HTERT RPE-1 (cell line): ENCODE results near the gene CAMK1D.
"Not testable (repeated sequence)": the region's sequence is repeated elsewhere in the genome, so short reads cannot be mapped to it uniquely, and the experiment has no call there.

Source experiments
- in situ Hi-C: fragments of 300-500 bp; cut with MboI; formaldehyde crosslinking; loops from 4 replicates; pipeline ENCODE4 v1.14.3; 2020; ENCODE audit warnings: low sequenced_read_pairs

Gene CAMK1D

GRCh38 chr10:12806228-12807095 lies 457.1 kb downstream of the CAMK1D start:
- in situ Hi-C loops: no loop called here

- in situ Hi-C loops: no loop called here
These were observed 457.9 kb downstream of the CAMK1D start for GRCh38 chr10:12807096-12807755.

GRCh38 chr10:12808014-12808613 lies 458.8 kb downstream of the CAMK1D start:
- in situ Hi-C loops: no loop called here

GRCh38 chr10:12810046-12810445 lies 460.7 kb downstream of the CAMK1D start:
- in situ Hi-C loops: not testable (repeated sequence)

- in situ Hi-C loops: no loop called here
These were observed 462.5 kb downstream of the CAMK1D start for GRCh38 chr10:12811826-12812225.

GRCh38 chr10:12812571-12812970 lies 463.2 kb downstream of the CAMK1D start:
- in situ Hi-C loops: no loop called here

- in situ Hi-C loops: no loop called here
These were observed 464.8 kb downstream of the CAMK1D start for GRCh38 chr10:12814166-12814565.

- in situ Hi-C loops: no loop called here
These were observed 469.7 kb downstream of the CAMK1D start for GRCh38 chr10:12819071-12819470.

- in situ Hi-C loops: no loop called here
These were observed 470.3 kb downstream of the CAMK1D start for GRCh38 chr10:12819656-12820055.

GRCh38 chr10:12822126-12822892 lies 473.0 kb downstream of the CAMK1D start:
- in situ Hi-C loops: no loop called here

- in situ Hi-C loops: no loop called here
These were observed 473.5 kb downstream of the CAMK1D start for GRCh38 chr10:12822893-12823170.

GRCh38 chr10:12823328-12823727 lies 474.0 kb downstream of the CAMK1D start:
- in situ Hi-C loops: no loop called here

GRCh38 chr10:12825260-12825849 lies 476.0 kb downstream of the CAMK1D start:
- in situ Hi-C loops: no loop called here

- in situ Hi-C loops: no loop called here
These were observed 477.5 kb downstream of the CAMK1D start for GRCh38 chr10:12826800-12827372.

GRCh38 chr10:12828736-12829135 lies 479.4 kb downstream of the CAMK1D start:
- in situ Hi-C loops: no loop called here

- in situ Hi-C loops: no loop called here
These were observed 480.6 kb downstream of the CAMK1D start for GRCh38 chr10:12829831-12830390.

GRCh38 chr10:12832096-12832495 lies 482.7 kb downstream of the CAMK1D start:
- in situ Hi-C loops: no loop called here

- in situ Hi-C loops: no loop called here
These were observed 484.1 kb downstream of the CAMK1D start for GRCh38 chr10:12833451-12833850.

GRCh38 chr10:12834116-12834665 lies 484.8 kb downstream of the CAMK1D start:
- in situ Hi-C loops: no loop called here

- in situ Hi-C loops: no loop called here
These were observed 485.4 kb downstream of the CAMK1D start for GRCh38 chr10:12834721-12835120.
